ENCODE data around the gene PSTPIP1.

DNA sequence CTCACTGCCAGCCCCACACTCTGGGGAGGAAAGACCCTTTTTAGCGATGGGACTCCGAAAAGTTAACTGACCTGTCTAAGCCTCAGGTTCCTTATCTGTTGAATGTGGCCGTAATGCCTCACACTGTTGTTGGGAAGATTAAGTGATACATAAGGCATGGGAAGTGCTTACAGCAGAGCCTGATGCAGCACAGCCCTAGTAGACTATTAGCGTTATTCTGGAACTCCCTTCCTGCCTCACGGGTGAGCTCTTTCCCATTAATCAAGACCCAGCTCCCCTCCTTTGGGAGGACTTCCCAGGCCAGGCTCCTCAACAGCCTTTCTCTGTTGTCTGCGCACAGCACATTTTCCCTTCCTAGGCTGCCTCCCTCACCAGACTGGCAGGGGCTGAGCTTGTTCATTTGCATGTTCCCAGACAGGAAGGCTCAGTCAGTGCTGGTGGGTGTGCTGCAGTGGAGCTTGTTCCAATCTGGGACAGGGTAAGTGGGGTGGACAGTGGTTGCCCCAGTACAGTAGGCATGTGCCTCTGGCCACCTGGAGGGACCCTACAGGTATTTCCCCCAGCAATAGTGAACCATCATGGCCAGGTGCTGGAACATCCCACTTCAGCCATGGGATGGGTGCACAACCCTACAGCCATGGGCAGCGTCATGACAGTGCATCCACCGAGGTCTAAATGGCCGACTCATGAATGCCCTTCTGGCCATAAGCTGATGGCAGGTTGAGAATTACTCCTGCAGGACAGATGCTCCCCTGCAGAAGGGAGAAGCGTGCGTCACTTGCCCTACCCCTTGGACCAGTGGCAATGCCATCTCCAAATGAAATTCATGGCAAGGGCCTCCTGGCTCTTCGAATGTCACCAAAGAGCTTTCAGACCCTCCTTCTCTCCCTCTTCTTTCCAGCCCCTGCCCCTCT lies 5.8 kb upstream of the PSTPIP1 start:
- TF ChIP-seq, protein P1, sequence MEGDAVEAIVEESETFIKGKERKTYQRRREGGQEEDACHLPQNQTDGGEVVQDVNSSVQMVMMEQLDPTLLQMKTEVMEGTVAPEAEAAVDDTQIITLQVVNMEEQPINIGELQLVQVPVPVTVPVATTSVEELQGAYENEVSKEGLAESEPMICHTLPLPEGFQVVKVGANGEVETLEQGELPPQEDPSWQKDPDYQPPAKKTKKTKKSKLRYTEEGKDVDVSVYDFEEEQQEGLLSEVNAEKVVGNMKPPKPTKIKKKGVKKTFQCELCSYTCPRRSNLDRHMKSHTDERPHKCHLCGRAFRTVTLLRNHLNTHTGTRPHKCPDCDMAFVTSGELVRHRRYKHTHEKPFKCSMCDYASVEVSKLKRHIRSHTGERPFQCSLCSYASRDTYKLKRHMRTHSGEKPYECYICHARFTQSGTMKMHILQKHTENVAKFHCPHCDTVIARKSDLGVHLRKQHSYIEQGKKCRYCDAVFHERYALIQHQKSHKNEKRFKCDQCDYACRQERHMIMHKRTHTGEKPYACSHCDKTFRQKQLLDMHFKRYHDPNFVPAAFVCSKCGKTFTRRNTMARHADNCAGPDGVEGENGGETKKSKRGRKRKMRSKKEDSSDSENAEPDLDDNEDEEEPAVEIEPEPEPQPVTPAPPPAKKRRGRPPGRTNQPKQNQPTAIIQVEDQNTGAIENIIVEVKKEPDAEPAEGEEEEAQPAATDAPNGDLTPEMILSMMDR (optimal IDR thresholded peaks at IDR 0.05 in 1 of 3, IDR thresholded peaks at IDR 0.05 in 1 of 3, conservative IDR thresholded peaks at IDR 0.05 in 1 of 3; ENCODE audit: extremely low read depth in 1 of 3, insufficient read depth in 2 of 3, low read length in 3 of 3), result no peak
- TF ChIP-seq EZH2 (IDR thresholded peaks at IDR 0.05; ENCODE audit: low read length), result no peak
